ENCODE data around the gene SLC13A1. TPM values are rescaled to one million over a fixed set of nuclear protein-coding genes. Genes with fewer than 3 reads are reported as not detected.
"Not testable (repeated sequence)": the region's sequence is repeated elsewhere in the genome, so short reads cannot be mapped to it uniquely, and the experiment has no call there.

SLC13A1 gene
- total and polyA plus RNA-seq, 4 donors = not detected

DNA sequence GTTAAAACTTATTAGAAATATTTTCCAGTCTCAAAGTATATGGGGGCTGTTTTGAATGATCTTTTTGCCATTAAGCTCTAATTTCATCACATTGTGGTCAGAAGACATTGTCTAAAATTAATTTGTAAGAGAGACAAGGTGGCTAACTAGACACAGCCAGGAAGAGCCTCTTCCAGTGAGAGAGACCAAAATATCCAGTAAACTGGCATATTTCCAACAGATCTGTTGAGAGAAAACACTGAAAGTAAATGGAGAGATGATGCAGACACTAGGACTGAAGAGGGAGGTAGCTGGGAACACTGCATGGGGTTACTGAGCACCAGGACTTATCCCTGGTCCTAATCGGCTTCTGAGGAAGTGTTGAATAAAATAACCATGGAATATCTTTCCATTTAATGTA is 102.8 kb downstream of the SLC13A1 start:
- Histone ChIP-seq H3K9me3 (ENCODE audit: control insufficient read depth in 4 of 4, insufficient read depth in 3 of 4, low read length in 3 of 4) (no peaks in the 10 kb centered on the region), H3K27ac (ENCODE audit: low read depth in 1 of 2, low read length in 1 of 2) (no peak overlapping the region), H3K9ac (ENCODE audit: insufficient read depth in 1 of 2, low read length in 2 of 2) (no peak overlapping the region), H3K36me3 (ENCODE audit: control insufficient read depth in 4 of 4, insufficient read depth in 4 of 4, low read length in 4 of 4) (no peaks in the 10 kb centered on the region), H3K27me3 (ENCODE audit: control insufficient read depth in 3 of 3, insufficient read depth in 3 of 3, low read length in 2 of 3) (no peaks in the 10 kb centered on the region), H3K4me3 (no peak overlapping the region), H3K4me1 (ENCODE audit: control insufficient read depth in 5 of 5, insufficient read depth in 5 of 5, low read length in 5 of 5) (no peaks in the 10 kb centered on the region)
- TF ChIP-seq CTCF (IDR thresholded peaks at IDR 0.05; ENCODE audit: control extremely low read depth, extremely low read depth) = no peak
- 87 to 96% methylated on average over 1 of the region's 1 CpG for WGBS, 2 donors
- DNase-seq (no peak), ATAC-seq (ENCODE audit: insufficient read depth, low FRiP score) (no peak)

DNA sequence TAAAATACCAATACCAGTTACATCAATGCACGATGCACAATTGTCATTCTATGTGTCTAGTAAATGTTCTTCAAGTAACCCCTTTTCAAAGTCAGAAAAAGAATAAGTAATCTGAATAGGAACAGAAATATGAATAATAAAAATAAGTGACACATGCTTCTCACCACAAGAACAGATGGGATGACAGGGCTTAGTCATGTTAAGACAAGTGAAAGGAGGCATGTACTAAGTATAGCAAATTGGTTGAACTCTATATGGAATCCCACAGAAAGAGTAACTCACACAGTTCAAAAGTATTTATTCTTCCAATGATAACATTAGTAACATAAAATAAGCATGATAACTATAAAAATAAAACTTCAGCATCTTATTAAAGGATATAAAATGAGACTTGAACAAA is 103.3 kb downstream of the SLC13A1 start:
- no peaks in the 10 kb centered on the region for H3K27me3 ChIP-seq (ENCODE audit: control insufficient read depth in 3 of 3, insufficient read depth in 3 of 3, low read length in 2 of 3)
- no peak for ATAC-seq (ENCODE audit: insufficient read depth, low FRiP score)
- no peak for DNase-seq
- no peak overlapping the region for H3K27ac ChIP-seq (ENCODE audit: low read depth in 1 of 2, low read length in 1 of 2)
- 81 to 83% methylated on average over 1 of the region's 1 CpG for WGBS, 2 donors
- no peak for TF ChIP-seq CTCF (IDR thresholded peaks at IDR 0.05; ENCODE audit: control extremely low read depth, extremely low read depth)
- no peaks in the 10 kb centered on the region for H3K36me3 ChIP-seq (ENCODE audit: control insufficient read depth in 4 of 4, insufficient read depth in 4 of 4, low read length in 4 of 4)
- H3K9ac ChIP-seq (ENCODE audit: insufficient read depth in 1 of 2, low read length in 2 of 2) = no peak overlapping the region
- H3K4me3 ChIP-seq = no peak overlapping the region
- no peaks in the 10 kb centered on the region for H3K4me1 ChIP-seq (ENCODE audit: control insufficient read depth in 5 of 5, insufficient read depth in 5 of 5, low read length in 5 of 5)
- H3K9me3 ChIP-seq (ENCODE audit: control insufficient read depth in 4 of 4, insufficient read depth in 3 of 4, low read length in 3 of 4) = no peaks in the 10 kb centered on the region

- DNase-seq (no peak), ATAC-seq (ENCODE audit: insufficient read depth, low FRiP score) (no peak)
- Histone ChIP-seq H3K9ac (ENCODE audit: insufficient read depth in 1 of 2, low read length in 2 of 2) (no peak overlapping the region), H3K4me3 (no peak overlapping the region), H3K4me1 (ENCODE audit: control insufficient read depth in 5 of 5, insufficient read depth in 5 of 5, low read length in 5 of 5) (peaks cover 0 to 3% (median 0%) of the 10 kb centered on the region in 5 donors), H3K27me3 (ENCODE audit: control insufficient read depth in 3 of 3, insufficient read depth in 3 of 3, low read length in 2 of 3) (no peaks in the 10 kb centered on the region), H3K9me3 (ENCODE audit: control insufficient read depth in 4 of 4, insufficient read depth in 3 of 4, low read length in 3 of 4) (peaks cover 0 to 4% (median under 1%) of the 10 kb centered on the region in 4 donors), H3K36me3 (ENCODE audit: control insufficient read depth in 4 of 4, insufficient read depth in 4 of 4, low read length in 4 of 4) (no peaks in the 10 kb centered on the region), H3K27ac (ENCODE audit: low read depth in 1 of 2, low read length in 1 of 2) (no peak overlapping the region)
- WGBS, 2 donors = 82 to 88% methylated on average over 2 of the region's 2 CpGs
- TF ChIP-seq CTCF (IDR thresholded peaks at IDR 0.05; ENCODE audit: control extremely low read depth, extremely low read depth) = no peak
These were observed 109.3 kb downstream of the SLC13A1 start for GRCh38 chr7:123090456-123090855.

DNA sequence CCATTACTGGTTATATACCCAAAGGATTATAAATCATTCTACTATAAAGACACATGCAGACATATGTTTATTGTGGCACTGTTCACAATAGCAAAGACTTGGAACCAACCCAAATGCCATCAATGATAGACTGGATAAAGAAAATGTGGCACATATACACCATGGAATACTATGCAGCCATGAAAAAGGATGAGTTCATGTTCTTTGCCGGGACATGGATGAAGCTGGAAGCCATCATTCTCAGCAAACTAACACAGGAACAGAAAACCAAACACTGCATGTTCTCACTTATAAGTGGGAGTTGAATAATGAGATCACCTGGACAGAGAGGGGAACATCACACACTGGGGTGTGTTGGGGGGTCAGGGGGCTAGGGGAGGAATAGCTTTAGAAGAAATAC is 112.9 kb downstream of the SLC13A1 start:
- H3K4me3 ChIP-seq; ATAC-seq (ENCODE audit: insufficient read depth, low FRiP score); H3K27me3 ChIP-seq (ENCODE audit: control insufficient read depth in 3 of 3, insufficient read depth in 3 of 3, low read length in 2 of 3); H3K27ac ChIP-seq (ENCODE audit: low read depth in 1 of 2, low read length in 1 of 2); H3K9ac ChIP-seq (ENCODE audit: insufficient read depth in 1 of 2, low read length in 2 of 2); H3K36me3 ChIP-seq (ENCODE audit: control insufficient read depth in 4 of 4, insufficient read depth in 4 of 4, low read length in 4 of 4); DNase-seq; H3K4me1 ChIP-seq (ENCODE audit: control insufficient read depth in 5 of 5, insufficient read depth in 5 of 5, low read length in 5 of 5); H3K9me3 ChIP-seq (ENCODE audit: control insufficient read depth in 4 of 4, insufficient read depth in 3 of 4, low read length in 3 of 4): not testable (repeated sequence)
- WGBS, 2 donors = 95 to 98% methylated on average over 1 of the region's 1 CpG

GRCh38 chr7:123084861-123085260 is 114.9 kb downstream of the SLC13A1 start:
- WGBS, 2 donors = 88 to 96% methylated on average over 9 of the region's 9 CpGs
- not testable (repeated sequence) for H3K9ac ChIP-seq (ENCODE audit: insufficient read depth in 1 of 2, low read length in 2 of 2); DNase-seq

More at GRCh38 chr7:123084861-123085260, 114.9 kb downstream of the SLC13A1 start:
- H3K9me3 ChIP-seq (ENCODE audit: control insufficient read depth in 4 of 4, insufficient read depth in 3 of 4, low read length in 3 of 4); H3K27ac ChIP-seq (ENCODE audit: low read depth in 1 of 2, low read length in 1 of 2); H3K27me3 ChIP-seq (ENCODE audit: control insufficient read depth in 3 of 3, insufficient read depth in 3 of 3, low read length in 2 of 3); H3K4me1 ChIP-seq (ENCODE audit: control insufficient read depth in 5 of 5, insufficient read depth in 5 of 5, low read length in 5 of 5); ATAC-seq (ENCODE audit: insufficient read depth, low FRiP score); H3K36me3 ChIP-seq (ENCODE audit: control insufficient read depth in 4 of 4, insufficient read depth in 4 of 4, low read length in 4 of 4); H3K4me3 ChIP-seq: not testable (repeated sequence)
